HG03280 (cell line): ENCODE data around the gene MBD5.
"Not testable (repeated sequence)": the region's sequence is repeated elsewhere in the genome, so short reads cannot be mapped to it uniquely, and the experiment has no call there.

Experiments
- ATAC-seq: cut with Tn5 transposase; IDR thresholded peaks from one replicate; pipeline ENCODE4 v1.9.1; 2021; ENCODE audit warnings: mild to moderate bottlenecking, moderate library complexity; ENCODE audit not compliant: unreplicated experiment

The MBD5 gene

GRCh38 chr2:148541792-148542191, 520.9 kb downstream of the MBD5 start:
- no peak for ATAC-seq

- no peak for ATAC-seq
These were observed 521.7 kb downstream of the MBD5 start for GRCh38 chr2:148542614-148543013.

GRCh38 chr2:148543088-148543540, 522.2 kb downstream of the MBD5 start:
- ATAC-seq: not testable (repeated sequence)

- ATAC-seq: no peak
These were observed 524.7 kb downstream of the MBD5 start for GRCh38 chr2:148545390-148546256.

GRCh38 chr2:148546270-148546669, 525.4 kb downstream of the MBD5 start:
- ATAC-seq: no peak

DNA sequence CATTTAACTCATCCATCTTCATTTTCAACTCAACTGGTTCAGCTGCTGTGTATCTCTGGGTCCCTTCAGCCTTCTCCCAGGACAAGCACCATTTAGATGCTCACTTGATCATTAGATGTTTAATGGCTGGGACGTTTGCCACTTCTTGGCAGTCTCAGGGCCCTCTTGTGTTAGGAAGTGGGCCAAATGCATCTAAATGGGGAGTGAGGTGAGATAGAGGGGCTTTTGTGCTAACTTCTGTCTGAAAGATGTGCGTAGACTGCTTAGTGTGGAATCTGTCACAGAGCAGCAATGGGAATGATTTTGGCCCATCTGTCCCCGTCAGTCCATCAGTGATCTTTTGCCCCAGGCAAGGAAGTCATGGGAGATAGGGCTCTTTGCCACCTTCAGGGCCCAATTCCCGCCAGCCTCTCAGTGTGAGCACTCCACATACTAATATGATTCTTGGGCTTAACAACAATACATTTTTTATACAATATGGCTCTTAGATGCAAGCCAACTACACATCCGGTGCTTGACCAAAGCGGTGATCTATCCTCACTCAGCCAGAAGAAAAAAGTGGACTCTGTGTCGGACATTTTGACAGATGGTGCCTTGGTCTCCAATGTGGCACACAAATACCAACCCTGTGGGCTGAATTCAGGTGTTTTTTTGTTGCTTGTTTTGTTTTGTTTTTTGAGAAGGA, 528.0 kb downstream of the MBD5 start:
- ATAC-seq: no peak

DNA sequence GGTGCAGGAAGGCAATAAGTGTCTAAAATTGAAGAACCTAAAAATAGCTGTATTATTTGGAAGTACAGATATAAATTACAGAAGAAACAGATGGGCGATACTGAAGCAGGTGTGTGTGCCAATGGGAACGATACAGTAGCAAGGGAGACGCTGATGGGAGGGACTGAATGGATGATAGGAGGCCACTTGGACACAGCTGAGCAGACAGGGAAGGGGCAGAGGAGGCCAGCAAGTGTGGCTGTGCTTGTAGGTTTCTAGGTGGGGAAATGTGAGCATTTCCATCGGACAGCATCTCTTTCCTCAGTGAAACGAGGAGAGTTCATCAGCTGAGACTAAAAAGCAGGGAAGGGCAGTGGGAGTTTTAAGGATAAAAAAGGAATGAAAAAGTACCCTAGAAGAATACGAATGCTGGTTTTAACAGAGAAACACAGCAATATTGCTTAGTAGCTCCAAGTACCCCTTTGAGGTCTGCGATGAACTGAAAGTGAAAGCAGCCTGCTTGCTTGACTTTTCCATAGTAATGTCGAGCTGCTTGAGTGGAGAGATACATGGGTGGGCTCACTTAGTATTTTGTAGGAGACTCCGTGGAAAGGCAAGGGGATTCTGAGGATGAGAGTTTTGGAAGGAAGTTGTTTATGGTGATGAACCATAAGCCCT, 531.9 kb downstream of the MBD5 start:
- ATAC-seq: no peak

GRCh38 chr2:148553332-148553887, 532.5 kb downstream of the MBD5 start:
- no peak for ATAC-seq

DNA sequence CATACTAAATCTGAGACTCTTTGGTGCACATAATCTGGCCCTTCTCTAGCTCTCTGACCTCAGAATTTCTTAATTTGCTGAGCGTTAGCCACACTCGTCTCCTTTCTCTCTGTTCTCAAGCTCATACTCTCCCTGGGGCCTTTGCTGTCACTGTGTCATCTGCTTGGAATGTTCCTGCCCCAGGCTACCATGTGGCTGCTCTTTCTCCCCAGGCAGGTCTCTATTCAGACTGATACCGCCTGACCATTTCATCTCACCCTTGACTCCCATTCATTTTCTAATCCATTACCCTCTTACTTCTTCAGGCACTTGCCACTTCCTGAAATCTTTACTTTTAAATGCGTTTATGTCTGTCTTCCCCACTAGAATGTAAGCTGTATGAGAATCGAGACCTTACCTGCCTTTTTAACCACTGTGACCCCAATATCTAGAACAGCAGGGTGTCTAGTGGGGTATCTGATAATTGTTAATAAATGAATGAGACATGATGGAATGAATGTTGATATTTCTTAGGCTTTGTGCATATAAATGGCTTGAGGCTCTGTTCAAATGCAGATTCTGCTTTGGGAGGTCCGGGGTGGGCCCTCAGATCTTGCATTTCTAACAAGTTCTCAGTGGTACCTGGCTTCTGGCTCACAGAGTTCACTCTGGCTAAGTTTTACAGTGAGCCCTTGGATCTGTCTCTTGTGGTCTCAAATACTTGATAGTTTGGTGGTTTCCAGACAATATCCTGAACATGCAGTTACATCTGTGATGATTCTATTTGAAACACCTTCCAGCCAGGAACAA, 533.8 kb downstream of the MBD5 start:
- no peak for ATAC-seq

- no peak for ATAC-seq
These were observed 534.9 kb downstream of the MBD5 start for GRCh38 chr2:148555622-148556294.

GRCh38 chr2:148557844-148558436, 537.0 kb downstream of the MBD5 start:
- peak; percentile 89 for ATAC-seq

DNA sequence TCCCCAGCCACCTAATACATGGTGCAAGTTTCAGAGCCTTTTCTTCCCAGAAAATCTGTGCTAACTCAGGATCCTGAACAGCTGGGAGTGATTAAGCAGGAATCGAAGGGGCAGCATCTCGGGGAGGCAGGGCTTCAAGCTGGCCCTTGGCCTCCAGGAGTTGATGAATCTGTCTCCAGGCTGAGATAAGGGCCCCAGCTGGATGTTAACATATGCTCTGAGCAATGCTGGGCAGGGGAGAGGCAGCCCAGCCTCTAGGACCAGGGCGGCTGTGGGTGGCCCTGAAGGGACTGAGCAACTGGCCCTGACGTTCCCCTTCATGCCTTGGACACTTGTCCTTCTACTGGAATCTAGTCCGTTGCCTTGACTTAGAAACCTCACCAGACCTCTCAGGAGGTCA, 539.6 kb downstream of the MBD5 start:
- no peak for ATAC-seq

- ATAC-seq: no peak
These were observed 540.5 kb downstream of the MBD5 start for GRCh38 chr2:148561389-148561788.

DNA sequence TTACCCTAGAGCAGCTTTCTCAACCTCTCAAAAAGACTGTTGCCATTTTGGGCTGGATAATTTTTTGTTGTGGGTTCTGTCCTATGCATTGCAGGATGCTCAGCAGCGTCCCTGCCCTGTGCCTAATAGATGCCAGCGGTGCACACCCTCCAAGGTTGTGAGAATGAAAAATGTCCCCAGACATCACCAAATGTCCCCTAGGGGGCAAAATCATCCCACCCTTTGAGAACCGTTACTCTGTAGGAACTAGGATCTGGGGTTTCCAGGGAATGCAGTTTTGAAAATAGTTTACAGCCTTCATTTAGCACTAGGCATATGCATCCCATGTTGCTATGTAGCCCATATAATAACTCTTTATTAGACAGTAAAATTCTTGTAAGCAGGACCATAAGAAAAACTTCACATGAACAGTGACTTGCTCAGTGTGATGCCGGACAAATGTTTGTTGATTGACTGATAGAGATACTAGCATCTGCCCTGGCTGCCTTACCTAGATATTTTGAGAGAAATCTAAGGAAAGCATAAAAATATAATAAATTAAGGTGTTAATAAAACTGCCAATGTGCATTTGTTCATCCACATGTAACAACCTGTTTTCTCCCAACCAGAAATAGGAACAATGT, 544.5 kb downstream of the MBD5 start:
- no peak for ATAC-seq
